H1 (cell line): ENCODE data around the gene CGB3. TPM values are rescaled to one million over a fixed set of nuclear protein-coding genes. Genes with fewer than 3 reads are reported as not detected.
"Not testable (repeated sequence)": the region's sequence is repeated elsewhere in the genome, so short reads cannot be mapped to it uniquely, and the experiment has no call there.

ENCODE experiments used
- CTCF ChIA-PET: fragments of 300-600 bp; sonication (Branson Sonifier 250); formaldehyde crosslinking; loops from one replicate; lab custom pipeline; 2021; ENCODE audit not compliant: partially characterized antibody; lab: Charles Lee
- POLR2A ChIA-PET: fragments of 300-600 bp; sonication (Branson Sonifier 250); formaldehyde crosslinking; loops from one replicate; lab custom pipeline; 2021; ENCODE audit warnings: inconsistent platforms; ENCODE audit not compliant: partially characterized antibody; lab: Charles Lee
- DNase-seq, 2 experiments: peaks; one replicate each; pipeline versions ENCODE4 v3.0.0 to v3.0.0-alpha.2; 2010 to 2022; ENCODE audit warnings: low spot score in 2 of 2, low read depth in 1 of 2, mixed read lengths in 1 of 2
- FAIRE-seq: peaks from 2 replicates; lab custom pipeline; 2011; peaks lifted over from hg19 to GRCh38; lab: Jason Lieb, UNC
- H2AFZ ChIP-seq: 2 replicates; pipeline ENCODE4 v1.8.1; 2012; ENCODE audit warnings: low read length, inconsistent platforms
- H2AK5ac ChIP-seq: 2 replicates; pipeline ENCODE4 v1.6.1; 2013; ENCODE audit warnings: low read depth, low read length
- H2BK120ac ChIP-seq: replicated peaks from 2 replicates; pipeline ENCODE3; 2013; ENCODE audit warnings: low read depth, low read length, inconsistent platforms
- H2BK12ac ChIP-seq: 2 replicates; pipeline ENCODE4 v1.6.1; 2013; ENCODE audit warnings: low read depth, low read length
- H2BK15ac ChIP-seq: 2 replicates; pipeline ENCODE4 v1.6.1; 2013; ENCODE audit warnings: low read length
- H2BK20ac ChIP-seq: 2 replicates; pipeline ENCODE4 v1.6.1; 2013; ENCODE audit warnings: low read length
- H2BK5ac ChIP-seq: 2 replicates; pipeline ENCODE4 v1.6.1; 2013; ENCODE audit warnings: low read depth, low read length
- H3K14ac ChIP-seq: 2 replicates; pipeline ENCODE4 v1.6.1; 2013; ENCODE audit warnings: inconsistent platforms; ENCODE audit not compliant: insufficient read length
- H3K18ac ChIP-seq: 2 replicates; pipeline ENCODE4 v1.6.1; 2013; ENCODE audit warnings: low read length; ENCODE audit errors: extremely low read depth
- H3K23ac ChIP-seq: 2 replicates; pipeline ENCODE4 v1.6.1; 2013; ENCODE audit warnings: inconsistent platforms; ENCODE audit not compliant: insufficient read length
- H3K23me2 ChIP-seq: 2 replicates; pipeline ENCODE4 v1.6.1; 2013; ENCODE audit warnings: low read depth, low read length
- H3K27ac ChIP-seq: 2 replicates; pipeline ENCODE4 v1.6.1; 2011; ENCODE audit warnings: low read depth, low read length, inconsistent platforms
- H3K27me3 ChIP-seq, 4 experiments: replicated peaks in 1 of 4; 1 replicate in 1 of 4; 2 replicates in 3 of 4; pipeline versions ENCODE4 v1.6.1 to v1.8.1; 2011 to 2013; ENCODE audit warnings: low read length in 3 of 4, mild to moderate bottlenecking in 3 of 4, inconsistent platforms in 2 of 4, mixed read lengths in 2 of 4, moderate library complexity in 1 of 4; ENCODE audit not compliant: control insufficient read depth in 3 of 4, insufficient read depth in 3 of 4; ENCODE audit errors: extremely low read depth in 1 of 4
- H3K36me3 ChIP-seq, 4 experiments: 2 replicates each; pipeline versions ENCODE4 v1.6.1 to v1.8.1; 2011 to 2013; ENCODE audit warnings: mild to moderate bottlenecking in 4 of 4, low read length in 3 of 4, moderate library complexity in 2 of 4, control low read depth in 1 of 4, inconsistent platforms in 1 of 4; ENCODE audit not compliant: insufficient read depth in 4 of 4, control insufficient read depth in 2 of 4
- H3K4ac ChIP-seq: replicated peaks from 2 replicates; pipeline ENCODE3; 2013; ENCODE audit warnings: low read length, low read depth, mixed read lengths, inconsistent platforms; ENCODE audit not compliant: insufficient read length
- H3K4me1 ChIP-seq, 4 experiments: replicated peaks in 1 of 4; 1 replicate in 1 of 4; 2 replicates in 3 of 4; pipeline versions ENCODE4 v1.6.1 to v1.8.1; 2011 to 2013; ENCODE audit warnings: low read length in 3 of 4, inconsistent platforms in 2 of 4, mixed read lengths in 1 of 4; ENCODE audit not compliant: insufficient read depth in 4 of 4, control insufficient read depth in 3 of 4
- H3K4me2 ChIP-seq, 2 experiments: 2 replicates each; pipeline versions ENCODE4 v1.6.1 to v1.8.1; 2011 to 2013; ENCODE audit warnings: low read depth in 2 of 2, low read length in 2 of 2, control low read depth in 1 of 2, inconsistent platforms in 1 of 2, mild to moderate bottlenecking in 1 of 2; ENCODE audit not compliant: insufficient read depth in 1 of 2
- H3K4me3 ChIP-seq, 4 experiments: fragments of 200-600, 300-600 bp in 1 of 4; sonication (generic), shearing (Covaris generic), sonication (Bioruptor Twin) in 1 of 4; 2 replicates each; pipeline versions ENCODE4 v1.5.1 to v1.8.1; 2011 to 2016; ENCODE audit warnings: low read length in 4 of 4, low read depth in 3 of 4, control low read depth in 2 of 4, inconsistent platforms in 2 of 4, mild to moderate bottlenecking in 2 of 4, mixed read lengths in 1 of 4, moderate library complexity in 1 of 4; ENCODE audit not compliant: insufficient read depth in 2 of 4; ENCODE audit errors: extremely low read depth in 1 of 4
- H3K56ac ChIP-seq: replicated peaks from 2 replicates; pipeline ENCODE3; 2013; ENCODE audit warnings: low read depth, mild to moderate bottlenecking, mixed read lengths, low read length, inconsistent platforms; ENCODE audit not compliant: insufficient read length
- H3K79me1 ChIP-seq: 2 replicates; pipeline ENCODE4 v1.6.1; 2013; ENCODE audit warnings: low read depth, low read length, control low read depth
- H3K79me2 ChIP-seq, 2 experiments: 2 replicates each; pipeline versions ENCODE4 v1.6.1 to v1.8.1; 2012 to 2013; ENCODE audit warnings: low read length in 2 of 2, mild to moderate bottlenecking in 2 of 2, inconsistent platforms in 1 of 2; ENCODE audit not compliant: insufficient read depth in 2 of 2, control insufficient read depth in 1 of 2
- H3K9ac ChIP-seq, 4 experiments: replicated peaks in 1 of 4; 1 replicate in 1 of 4; 2 replicates in 3 of 4; pipeline versions ENCODE4 v1.6.1 to v1.8.1; 2011 to 2013; ENCODE audit warnings: low read depth in 3 of 4, low read length in 3 of 4, control low read depth in 2 of 4, mild to moderate bottlenecking in 2 of 4, moderate library complexity in 2 of 4, inconsistent platforms in 1 of 4; ENCODE audit errors: extremely low read depth in 1 of 4
- H3K9me3 ChIP-seq, 2 experiments: 2 replicates each; pipeline versions ENCODE4 v1.6.1 to v1.8.1; 2012 to 2013; ENCODE audit warnings: mild to moderate bottlenecking in 2 of 2, moderate library complexity in 2 of 2, control low read depth in 1 of 2, inconsistent platforms in 1 of 2, low read depth in 1 of 2, low read length in 1 of 2, mixed read lengths in 1 of 2; ENCODE audit not compliant: insufficient read depth in 2 of 2
- H4K20me1 ChIP-seq, 2 experiments: replicated peaks in 1 of 2; 2 replicates each; pipeline versions ENCODE3 to v1.8.1; 2011 to 2013; ENCODE audit warnings: inconsistent platforms in 2 of 2, low read length in 2 of 2, mild to moderate bottlenecking in 1 of 2; ENCODE audit not compliant: insufficient read depth in 2 of 2, control insufficient read depth in 1 of 2
- H4K5ac ChIP-seq: 2 replicates; pipeline ENCODE4 v1.6.1; 2013; ENCODE audit warnings: low read length, low read depth, mixed read lengths, inconsistent platforms; ENCODE audit not compliant: insufficient read length
- H4K8ac ChIP-seq: 2 replicates; pipeline ENCODE4 v1.8.0; 2013; ENCODE audit warnings: mild to moderate bottlenecking, moderate library complexity, low read length, inconsistent platforms; ENCODE audit not compliant: insufficient read depth; ENCODE audit errors: extremely low read depth
- H4K91ac ChIP-seq: replicated peaks from 2 replicates; pipeline ENCODE3; 2013; ENCODE audit warnings: low read length, mixed read lengths, inconsistent platforms; ENCODE audit not compliant: insufficient read length
- WGBS, 2 experiments: shearing (Covaris generic) in 1 of 2; methylation state at CpG; one replicate each; pipeline versions ENCODE4 v1.1.6 to v1.1.7; 2013 to 2015; ENCODE audit warnings: low lambda C conversion rate in 2 of 2, mixed read lengths in 2 of 2, inconsistent platforms in 1 of 2, low coverage in 1 of 2, missing lambda C conversion rate in 1 of 2; ENCODE audit not compliant: insufficient replicate concordance in 2 of 2, insufficient coverage in 1 of 2, insufficient read length in 1 of 2; ENCODE audit errors: extremely low coverage in 1 of 2, missing lambda C conversion rate in 1 of 2; 5-methylcytosine and 5-hydroxymethylcytosine counted together
- polyA plus RNA-seq, 7 experiments: library from polyadenylated mRNA; depleted of rRNA in 3 of 7; stranded (reverse) in 5 of 7; unstranded in 2 of 7; fragments of >200 nt in 5 of 7; fragments of 200-250 nt in 2 of 7; gene quantifications; 1 replicate in 5 of 7; 2 replicates in 1 of 7; 4 replicates in 1 of 7; pipeline versions ENCODE4 v1.2.1 to v1.2.3, GENCODE V29; 2011 to 2013; ENCODE audit warnings: missing spikeins in 2 of 7, mixed read lengths in 2 of 7
- total RNA-seq: library from RNA; stranded (reverse); fragmentation: NEBNext Ultra II Directional; extraction: Animal tissue kit (Norgen Biotek cat#: 25700); gene quantifications from 2 replicates; pipeline ENCODE4 v1.2.1, GENCODE V29; 2021

The CGB3 gene
- total and polyA plus RNA-seq, 2 of the 8 experiments (the other 6 are each of a cell fraction or from before 2014, with no cell fraction given): not detected

DNA sequence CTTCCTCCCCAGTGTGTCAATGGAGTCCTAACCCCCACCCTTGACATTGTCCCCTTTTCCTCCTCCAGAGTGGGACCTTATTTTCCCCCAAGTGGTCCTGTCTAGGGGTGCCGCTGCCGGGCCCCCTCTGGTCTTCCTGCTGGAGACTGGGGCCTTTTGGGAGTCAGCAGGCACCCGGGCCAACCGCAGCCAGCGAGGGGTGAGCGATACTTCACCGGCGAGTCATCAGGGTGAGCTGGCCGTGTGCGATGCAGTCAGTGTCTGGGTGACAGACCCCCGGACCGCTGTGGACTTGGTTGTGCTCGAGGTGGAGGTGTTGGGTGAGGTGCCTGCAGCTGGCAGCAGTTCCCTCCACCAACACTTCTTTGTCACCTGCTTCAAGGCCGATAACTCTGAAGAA is 5.6 kb upstream of the CGB3 start:
- H3K9me3 ChIP-seq, H3K79me2 ChIP-seq, H4K20me1 ChIP-seq, H3K4ac ChIP-seq, H2BK20ac ChIP-seq, H3K4me3 ChIP-seq, DNase-seq, H3K36me3 ChIP-seq, H3K14ac ChIP-seq, H4K91ac ChIP-seq, H3K4me2 ChIP-seq, H3K56ac ChIP-seq, POLR2A ChIA-PET, H3K23me2 ChIP-seq, H3K79me1 ChIP-seq, H2AFZ ChIP-seq, H3K4me1 ChIP-seq, H3K18ac ChIP-seq, H3K27ac ChIP-seq, H2BK15ac ChIP-seq, FAIRE-seq, H2BK12ac ChIP-seq, H4K8ac ChIP-seq, H4K5ac ChIP-seq, H3K27me3 ChIP-seq, H2AK5ac ChIP-seq, H3K23ac ChIP-seq, H2BK5ac ChIP-seq, H2BK120ac ChIP-seq, H3K9ac ChIP-seq: not testable (repeated sequence)
- CTCF ChIA-PET: interaction anchor here (1.4 to 2.5 kb wide), 2 partner anchors 10 to 31 kb away, joined by 3 to 9 read pairs; a partner anchor contains a TSS
- WGBS, 2 experiments: 86% methylated on average over 14 of the region's 14 CpGs; no CpG with 5 or more reads in 1 of the 2 experiments

DNA sequence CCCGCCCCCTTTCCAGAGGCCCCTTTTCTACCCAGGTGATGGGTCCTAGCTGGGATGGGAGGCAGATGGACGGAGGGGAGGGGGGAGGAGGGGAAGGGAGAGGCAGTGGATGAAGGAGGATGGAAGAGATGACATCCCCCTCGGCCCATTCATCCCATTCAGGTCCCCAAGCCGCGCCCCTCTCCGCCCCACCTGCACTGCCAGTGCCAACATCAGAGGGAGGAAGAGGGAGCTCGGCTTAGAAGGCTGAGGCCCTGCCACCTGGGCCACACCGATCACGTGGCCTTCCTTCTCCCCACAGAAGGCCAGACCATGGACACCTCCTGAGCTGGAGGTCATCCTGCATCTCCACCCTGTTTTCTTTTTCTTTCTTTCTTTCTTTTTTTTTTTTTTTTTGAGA is 4.6 kb upstream of the CGB3 start:
- H3K79me2 ChIP-seq, H4K8ac ChIP-seq, DNase-seq, H3K4me1 ChIP-seq, H2BK120ac ChIP-seq, H3K23me2 ChIP-seq, H3K56ac ChIP-seq, H3K23ac ChIP-seq, H3K4me2 ChIP-seq, H3K9ac ChIP-seq, H2BK20ac ChIP-seq, H3K4me3 ChIP-seq, H3K18ac ChIP-seq, H3K27me3 ChIP-seq, H3K27ac ChIP-seq, FAIRE-seq, H3K9me3 ChIP-seq, H3K14ac ChIP-seq, H4K5ac ChIP-seq, H3K79me1 ChIP-seq, H2AFZ ChIP-seq, H3K36me3 ChIP-seq, H4K20me1 ChIP-seq, H4K91ac ChIP-seq, H2BK5ac ChIP-seq, H3K4ac ChIP-seq, H2AK5ac ChIP-seq, H2BK15ac ChIP-seq, H2BK12ac ChIP-seq: not testable (repeated sequence)
- POLR2A ChIA-PET: interaction anchor here (0.6 kb wide), 1 partner anchor 31 kb away, joined by 3 read pairs; no protein-coding TSS in a partner anchor
- CTCF ChIA-PET: interaction anchor here (1.4 to 1.5 kb wide), 2 partner anchors 29 to 32 kb away, joined by 3 to 8 read pairs; no protein-coding TSS in a partner anchor
- WGBS, 2 experiments: 92% methylated on average over 2 of the region's 9 CpGs; no CpG with 5 or more reads in 1 of the 2 experiments
